Right renal pelvis (tissue), 4 donors: Measurements from ENCODE around the gene TECTA. TPM values are rescaled to one million over a fixed set of nuclear protein-coding genes. Genes with fewer than 3 reads are reported as not detected.
"Not testable (repeated sequence)": the region's sequence is repeated elsewhere in the genome, so short reads cannot be mapped to it uniquely, and the experiment has no call there.

ENCODE experiments used
- DNase-seq, 4 donors: peaks; one replicate each; pipeline ENCODE4 v3.0.0-alpha.2; 2013; ENCODE audit warnings: low read depth in 4 of 4, low spot score in 3 of 4, missing footprints in 1 of 4
- polyA plus RNA-seq, 4 donors: library from polyadenylated mRNA; unstranded; fragments of 120-200 nt; gene quantifications; one replicate each; pipeline ENCODE4 v1.2.1, GENCODE V29; 2013; ENCODE audit not compliant: insufficient read length in 4 of 4

TECTA gene
- polyA plus RNA-seq, 4 donors: 2.0 to 2.2 (median 2.1) TPM

DNA sequence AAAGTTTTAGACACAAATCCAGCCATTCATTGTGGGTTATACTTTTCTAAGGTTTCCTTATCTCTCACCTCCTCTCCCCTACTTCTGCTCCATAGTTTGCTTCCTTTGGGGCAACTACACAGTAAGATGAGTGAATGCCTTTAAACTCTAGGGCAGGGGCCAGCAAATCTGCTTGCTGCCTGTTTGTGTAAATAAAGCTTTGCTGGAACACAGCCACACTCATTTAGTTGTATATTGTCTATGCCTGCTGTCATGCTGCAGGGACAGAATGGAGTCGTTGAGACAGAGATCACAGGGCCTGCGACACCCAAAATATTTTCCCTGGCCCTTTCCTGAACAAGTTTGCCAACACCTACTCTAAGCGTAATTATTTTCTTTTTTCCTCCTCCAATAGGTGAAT, 58.7 kb downstream of the TECTA start:
- DNase-seq: no peak

DNA sequence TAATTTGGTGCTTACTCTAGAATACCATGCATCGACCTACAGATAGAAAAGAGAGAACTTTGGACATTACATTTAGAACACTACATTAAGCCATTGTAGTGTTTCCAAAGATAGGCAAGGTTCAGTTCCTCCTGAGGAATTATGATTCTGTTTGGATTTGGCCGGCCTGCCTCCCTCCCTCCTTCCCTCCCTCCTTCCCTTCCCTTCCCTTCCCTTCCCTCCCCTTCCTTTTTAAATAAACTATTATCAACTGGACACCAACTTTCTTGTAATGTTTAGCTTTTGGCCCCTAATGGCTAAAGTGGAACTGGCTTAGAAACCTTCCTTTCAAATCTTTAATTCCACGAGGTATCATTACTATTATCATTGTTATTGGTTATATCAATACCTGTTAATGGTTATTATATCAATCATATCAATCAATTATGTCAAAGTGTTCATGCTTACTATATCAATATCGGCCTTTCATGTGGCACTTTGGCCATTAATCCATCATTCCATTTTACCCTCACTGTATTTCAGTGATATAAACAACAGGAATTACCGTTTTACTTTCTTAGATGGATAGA, 60.4 kb downstream of the TECTA start:
- DNase-seq: no peak

DNA sequence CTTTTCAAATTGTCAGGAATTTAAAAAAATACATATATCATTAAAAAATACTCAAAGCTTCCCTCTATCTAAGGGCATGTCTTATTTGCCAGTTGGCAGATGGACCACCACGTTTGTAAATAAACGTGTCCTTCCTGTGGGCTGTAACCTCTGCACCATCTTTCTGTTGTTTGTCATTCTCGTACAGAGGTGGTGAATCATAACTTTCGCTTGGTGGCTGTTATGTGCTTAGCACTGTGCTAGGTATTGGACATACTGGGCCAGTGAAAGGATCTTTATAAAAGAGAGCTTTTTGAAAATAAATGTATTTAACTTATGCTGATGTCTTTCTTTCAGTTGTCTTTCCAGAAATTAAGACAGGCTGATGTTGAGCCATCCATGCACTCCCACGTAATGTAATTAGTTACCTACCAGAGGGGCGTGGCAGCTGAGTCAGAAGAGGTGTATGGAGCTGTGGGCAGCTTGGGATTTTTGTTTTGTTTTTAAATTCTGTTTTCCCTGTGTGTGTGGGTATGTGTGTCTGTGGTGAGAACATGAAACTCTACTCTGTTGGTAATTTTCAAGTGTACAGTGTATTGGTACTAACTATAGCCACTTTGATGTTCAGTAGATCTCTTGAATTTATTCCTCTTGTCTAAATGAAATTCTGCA, 62.7 kb downstream of the TECTA start:
- DNase-seq: no peak

GRCh38 chr11:121177629-121178028, 76.6 kb downstream of the TECTA start:
- not testable (repeated sequence) for DNase-seq

GRCh38 chr11:121179306-121179705, 78.3 kb downstream of the TECTA start:
- DNase-seq: no peak

GRCh38 chr11:121180183-121180582, 79.1 kb downstream of the TECTA start:
- no peak for DNase-seq

- DNase-seq: no peak
Observed at GRCh38 chr11:121188776-121189175, 87.7 kb downstream of the TECTA start.

DNA sequence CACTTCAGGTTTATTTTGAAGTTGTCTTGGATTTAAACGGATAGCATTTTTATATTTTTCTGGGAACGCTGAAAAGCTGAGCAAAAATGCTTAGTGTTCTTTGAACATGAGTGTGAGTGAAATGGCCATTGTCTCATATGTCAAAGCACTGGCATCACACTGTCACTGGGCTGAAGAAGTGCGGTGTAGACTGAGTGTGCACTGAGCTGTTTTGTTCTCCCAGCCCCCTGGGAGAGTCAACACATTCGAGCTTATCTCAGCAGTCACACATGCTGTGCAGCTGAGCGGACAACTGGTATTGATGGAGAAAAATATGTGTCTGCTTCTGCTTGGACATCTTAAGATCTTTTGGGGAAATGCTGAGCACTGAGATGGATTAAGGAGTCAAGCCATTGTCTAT, 90.8 kb downstream of the TECTA start:
- DNase-seq: no peak

GRCh38 chr11:121194731-121195596, 93.9 kb downstream of the TECTA start:
- peak; percentile 52 to 72 (median 65) for DNase-seq

DNA sequence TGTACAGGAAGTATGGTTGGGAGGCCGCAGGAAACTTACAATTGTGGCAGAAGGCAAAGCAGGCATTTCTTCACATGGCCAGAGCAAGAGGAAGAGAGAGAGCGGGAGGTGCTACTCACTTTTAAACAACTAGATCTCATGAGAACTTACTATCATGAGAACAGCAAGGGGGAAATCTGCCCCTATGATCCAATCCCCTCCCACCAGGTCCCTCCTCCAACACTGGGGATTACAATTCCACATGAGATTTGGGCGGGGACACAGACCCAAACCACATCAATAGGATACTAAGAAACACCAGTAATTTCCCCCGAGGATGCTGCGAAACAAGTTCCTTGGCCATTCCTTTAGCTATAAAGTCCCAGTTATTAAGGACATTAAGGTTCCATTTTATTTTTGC, 97.4 kb downstream of the TECTA start:
- DNase-seq: no peak

- no peak for DNase-seq
Observed at GRCh38 chr11:121199516-121199915, 98.5 kb downstream of the TECTA start.

- DNase-seq: no peak
Observed at GRCh38 chr11:121206810-121207209, 105.8 kb downstream of the TECTA start.

DNA sequence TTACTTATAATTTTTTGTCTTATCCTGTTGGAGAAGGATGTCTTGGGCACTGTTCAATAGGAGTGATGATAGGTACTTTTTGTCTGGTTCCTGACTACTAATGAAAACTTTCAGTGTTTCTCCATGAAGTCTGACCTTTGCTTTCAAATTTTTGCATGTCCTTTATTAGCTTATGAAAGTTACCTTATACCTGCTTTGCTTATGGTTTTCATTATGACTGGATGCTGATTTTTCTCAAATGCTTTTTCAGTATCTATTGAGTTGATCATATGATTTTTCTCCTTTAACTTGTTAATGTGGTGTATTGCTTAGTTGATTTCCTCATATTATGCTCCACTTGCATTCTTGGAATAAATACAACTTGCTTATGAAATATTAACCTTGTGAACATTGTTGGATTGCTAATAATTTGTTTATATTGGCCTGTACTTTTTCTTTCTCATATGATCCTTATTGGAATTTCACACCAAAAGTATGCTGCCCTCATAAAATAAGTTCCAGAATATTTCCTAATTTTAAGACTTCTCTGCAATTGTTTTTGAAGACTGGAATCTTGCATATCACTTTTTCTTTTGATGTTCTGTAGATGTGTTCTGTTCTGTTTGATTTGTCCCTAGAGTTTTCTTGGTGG, 106.6 kb downstream of the TECTA start:
- DNase-seq: no peak

DNA sequence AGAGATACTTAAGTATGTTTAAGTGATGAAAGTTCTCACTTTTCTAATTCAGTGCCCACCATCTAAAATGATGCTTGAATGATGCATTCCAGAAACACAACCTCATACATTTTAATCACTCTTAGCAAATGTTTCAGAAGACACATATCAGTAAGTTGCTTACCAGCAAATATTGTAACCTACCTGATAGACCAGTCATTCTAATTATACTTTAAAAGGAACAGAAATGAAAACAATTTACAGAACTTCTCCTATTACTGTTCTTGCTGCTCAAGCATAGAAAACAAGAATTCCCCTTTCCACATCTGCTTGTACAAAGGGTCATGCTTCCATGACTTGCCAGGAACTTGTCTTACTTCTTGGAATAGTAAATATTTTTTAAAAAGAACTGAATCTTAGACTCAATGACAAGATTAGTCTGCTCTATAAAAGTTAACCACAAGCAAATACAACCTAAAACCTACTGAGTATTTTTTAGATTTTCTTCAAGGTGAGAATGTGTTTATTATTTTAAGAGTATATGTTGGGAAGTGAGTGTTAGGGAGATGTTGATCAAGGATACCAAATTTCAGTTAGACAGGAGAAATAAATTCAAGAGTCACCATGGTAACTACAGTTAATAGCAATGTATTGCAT, 109.5 kb downstream of the TECTA start:
- DNase-seq: peak in 2 of 4 donors; percentile 24 to 27

DNA sequence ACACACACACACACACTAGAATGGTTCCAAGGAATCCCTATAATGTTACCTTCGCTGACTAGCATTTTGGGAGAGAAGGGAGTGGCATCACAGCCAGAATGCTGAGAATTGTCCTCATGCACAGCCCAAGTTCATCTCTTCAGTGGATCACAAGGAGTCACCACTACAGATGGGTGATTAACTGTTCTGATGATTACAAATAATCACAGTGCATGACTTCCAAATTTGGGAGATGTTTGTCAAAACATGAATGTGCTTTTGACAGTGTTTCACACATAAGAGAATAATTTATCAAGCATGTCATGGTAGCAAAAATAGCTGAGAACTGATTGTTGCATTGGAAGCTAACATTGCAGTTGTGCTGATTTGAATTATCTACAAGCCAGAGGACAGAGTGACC, 110.6 kb downstream of the TECTA start:
- DNase-seq: no peak

DNA sequence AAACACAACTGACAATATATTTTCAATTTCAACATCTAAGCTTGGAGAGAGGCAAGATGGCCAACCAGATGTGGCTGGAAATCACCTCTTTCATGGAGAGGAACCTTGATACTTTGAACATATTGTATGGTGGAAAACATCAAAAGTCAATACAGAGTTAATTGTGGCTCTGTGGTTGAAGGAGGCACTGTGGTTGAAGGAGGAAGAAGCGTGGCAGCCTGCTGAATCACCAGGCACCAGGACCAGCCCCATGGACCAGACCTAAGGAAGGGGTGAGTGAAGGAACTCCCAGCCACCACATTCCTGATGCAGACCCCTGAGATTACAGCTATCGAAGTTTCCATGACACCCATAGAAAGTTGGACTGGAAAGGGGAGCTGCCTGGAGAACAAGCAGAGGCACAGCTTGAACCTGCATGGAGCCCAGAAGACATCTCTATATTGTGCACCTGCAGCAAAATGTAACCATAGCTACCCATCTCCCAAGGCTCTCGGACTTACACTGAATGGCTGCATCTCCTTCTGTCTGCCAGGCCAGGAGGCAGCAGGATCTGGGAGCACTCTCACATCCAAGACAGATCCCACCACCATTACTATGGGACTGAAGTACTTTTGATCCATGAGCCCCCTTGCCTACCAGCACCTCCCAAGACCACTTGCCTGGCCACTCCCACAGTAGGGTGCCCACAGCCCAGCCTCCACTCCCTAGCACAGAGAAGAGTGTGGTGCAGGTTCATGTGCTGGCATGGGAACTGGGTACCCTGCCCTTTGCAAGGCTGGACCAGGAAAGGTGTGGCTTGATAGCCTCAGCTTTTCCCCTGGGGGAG, 111.7 kb downstream of the TECTA start:
- no peak for DNase-seq

DNA sequence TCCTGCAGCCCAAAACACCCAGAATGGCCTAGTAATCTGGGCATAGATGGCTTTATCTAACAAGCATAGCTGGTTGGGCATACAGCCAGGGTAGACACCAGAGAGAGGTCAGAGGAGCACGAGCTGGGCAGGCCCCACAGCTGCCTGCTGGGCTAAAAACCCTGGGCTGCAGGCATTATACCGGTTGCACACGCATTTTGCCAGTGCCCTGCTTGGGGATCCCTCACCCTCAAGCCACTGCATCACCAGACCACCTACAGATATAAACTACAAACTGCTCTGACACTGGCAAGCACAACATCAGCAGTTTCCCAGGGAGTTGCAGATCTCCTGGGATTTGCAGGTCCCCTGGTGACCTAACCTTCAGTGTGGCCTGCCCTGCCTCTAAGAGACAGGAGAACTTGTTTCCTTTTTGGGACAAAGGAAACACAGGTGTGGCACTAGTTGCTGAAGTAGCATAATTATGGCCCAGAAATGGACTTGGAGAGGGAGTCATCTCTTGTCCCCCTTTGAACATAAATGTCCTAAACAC, 112.4 kb downstream of the TECTA start:
- DNase-seq: no peak

GRCh38 chr11:121214861-121215260, 113.8 kb downstream of the TECTA start:
- DNase-seq: no peak

GRCh38 chr11:121221496-121222200, 120.6 kb downstream of the TECTA start:
- DNase-seq: no peak
